Lower leg skin (tissue), 4 donors: Measurements from ENCODE around the gene GRM7. TPM values are rescaled to one million over a fixed set of nuclear protein-coding genes. Genes with fewer than 3 reads are reported as not detected.

ENCODE experiments used
- DNase-seq, 2 donors: peaks; one replicate each; pipeline ENCODE4 v3.0.0-alpha.2; 2019; ENCODE audit warnings: low spot score in 2 of 2
- H3K4me3 ChIP-seq: fragments of 200-600 bp; sonication (generic); 2 replicates; pipeline ENCODE4 v1.5.1; 2017; ENCODE audit warnings: mild to moderate bottlenecking, low read depth; ENCODE audit not compliant: poor library complexity, severe bottlenecking
- POLR2A ChIP-seq, 2 donors: fragments of 450-650 bp; IDR thresholded peaks; one replicate each; pipeline ENCODE4 v1.6.1; 2016 to 2017; ENCODE audit warnings: antibody characterized with exemption in 2 of 2, mild to moderate bottlenecking in 1 of 2, moderate library complexity in 1 of 2
- WGBS, 2 donors: methylation state at CpG; one replicate each; pipeline ENCODE4 v1.1.5; 2018; 5-methylcytosine and 5-hydroxymethylcytosine counted together
- intact Hi-C: fragments of 100-400 bp; cut with DNase I; formaldehyde crosslinking; loops from one replicate; pipeline ENCODE4 v1.15.0; 2023; ENCODE audit warnings: low total_unique reads
- total RNA-seq, 4 donors: library from RNA; depleted of rRNA; stranded (reverse); fragments of >200 nt; gene quantifications; one replicate each; pipeline ENCODE4 v1.1.0, GENCODE V29; 2016
- TF ChIP-seq, protein P1 (sequence below), 3 donors: fragments of 450-650 bp; IDR thresholded peaks; one replicate each; pipeline ENCODE4 v1.5.1; 2016; ENCODE audit warnings: antibody characterized with exemption in 3 of 3, mild to moderate bottlenecking in 3 of 3, moderate library complexity in 2 of 3

The GRM7 gene
- total RNA-seq, 4 donors from 2014 or later, result 0.32 TPM; not detected in 3

GRCh38 chr3:7203969-7204847 lies 343.3 kb downstream of the GRM7 start:
- intact Hi-C loops, result no loop called here
- WGBS, 2 donors, result 86 to 88% methylated on average over 5 of the region's 5 CpGs
- TF ChIP-seq POLR2A (IDR thresholded peaks at IDR 0.05), result no peak
- TF ChIP-seq, protein P1, sequence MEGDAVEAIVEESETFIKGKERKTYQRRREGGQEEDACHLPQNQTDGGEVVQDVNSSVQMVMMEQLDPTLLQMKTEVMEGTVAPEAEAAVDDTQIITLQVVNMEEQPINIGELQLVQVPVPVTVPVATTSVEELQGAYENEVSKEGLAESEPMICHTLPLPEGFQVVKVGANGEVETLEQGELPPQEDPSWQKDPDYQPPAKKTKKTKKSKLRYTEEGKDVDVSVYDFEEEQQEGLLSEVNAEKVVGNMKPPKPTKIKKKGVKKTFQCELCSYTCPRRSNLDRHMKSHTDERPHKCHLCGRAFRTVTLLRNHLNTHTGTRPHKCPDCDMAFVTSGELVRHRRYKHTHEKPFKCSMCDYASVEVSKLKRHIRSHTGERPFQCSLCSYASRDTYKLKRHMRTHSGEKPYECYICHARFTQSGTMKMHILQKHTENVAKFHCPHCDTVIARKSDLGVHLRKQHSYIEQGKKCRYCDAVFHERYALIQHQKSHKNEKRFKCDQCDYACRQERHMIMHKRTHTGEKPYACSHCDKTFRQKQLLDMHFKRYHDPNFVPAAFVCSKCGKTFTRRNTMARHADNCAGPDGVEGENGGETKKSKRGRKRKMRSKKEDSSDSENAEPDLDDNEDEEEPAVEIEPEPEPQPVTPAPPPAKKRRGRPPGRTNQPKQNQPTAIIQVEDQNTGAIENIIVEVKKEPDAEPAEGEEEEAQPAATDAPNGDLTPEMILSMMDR (IDR thresholded peaks at IDR 0.05), result no peak
- H3K4me3 ChIP-seq, result no peak overlapping the region
- DNase-seq, result no peak

- 41 to 54% methylated on average over 2 of the region's 2 CpGs for WGBS, 2 donors
- TF ChIP-seq POLR2A (IDR thresholded peaks at IDR 0.05), result no peak
- TF ChIP-seq, protein P1 (IDR thresholded peaks at IDR 0.05), result no peak
- no peak for DNase-seq
- no peak overlapping the region for H3K4me3 ChIP-seq
- intact Hi-C loops, result no loop called here
These were observed 343.9 kb downstream of the GRM7 start for GRCh38 chr3:7204848-7205156.

- TF ChIP-seq, protein P1 (IDR thresholded peaks at IDR 0.05), result no peak
- no peak for TF ChIP-seq POLR2A (IDR thresholded peaks at IDR 0.05)
- H3K4me3 ChIP-seq, result no peak overlapping the region
- WGBS, 2 donors, result 33 to 43% methylated on average over 4 of the region's 4 CpGs
- DNase-seq, result no peak
- intact Hi-C loops, result no loop called here
These were observed 344.6 kb downstream of the GRM7 start for GRCh38 chr3:7205535-7205934.

GRCh38 chr3:7205962-7206361 lies 345.0 kb downstream of the GRM7 start:
- DNase-seq, result no peak
- no peak overlapping the region for H3K4me3 ChIP-seq
- intact Hi-C loops, result no loop called here
- 58 to 64% methylated on average over 4 of the region's 4 CpGs for WGBS, 2 donors
- TF ChIP-seq, protein P1 (IDR thresholded peaks at IDR 0.05), result no peak

DNA sequence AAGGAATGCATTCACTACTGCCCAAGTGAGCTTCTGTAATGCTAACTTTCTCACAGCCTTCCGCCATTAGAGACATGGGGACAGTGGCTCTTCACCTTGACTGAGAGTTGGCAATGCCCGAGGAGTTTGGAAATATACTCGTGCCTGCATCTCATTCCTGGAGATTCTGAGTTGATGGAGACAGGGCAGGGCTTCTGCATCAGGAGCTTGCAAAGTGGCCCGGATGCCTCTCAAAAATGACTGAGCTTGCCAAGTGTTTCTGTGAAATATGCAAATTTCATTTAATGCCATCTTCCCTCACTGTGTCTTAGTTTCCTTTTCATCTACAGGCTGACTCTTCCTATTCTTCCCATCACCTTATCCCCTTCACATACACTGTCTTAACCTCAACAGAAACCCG lies 346.2 kb downstream of the GRM7 start:
- 78 to 80% methylated on average over 5 of the region's 5 CpGs for WGBS, 2 donors
- no peak overlapping the region for H3K4me3 ChIP-seq
- no peak for DNase-seq
- intact Hi-C loops, result no loop called here
- no peak for TF ChIP-seq POLR2A (IDR thresholded peaks at IDR 0.05)
- TF ChIP-seq, protein P1 (IDR thresholded peaks at IDR 0.05), result no peak

DNA sequence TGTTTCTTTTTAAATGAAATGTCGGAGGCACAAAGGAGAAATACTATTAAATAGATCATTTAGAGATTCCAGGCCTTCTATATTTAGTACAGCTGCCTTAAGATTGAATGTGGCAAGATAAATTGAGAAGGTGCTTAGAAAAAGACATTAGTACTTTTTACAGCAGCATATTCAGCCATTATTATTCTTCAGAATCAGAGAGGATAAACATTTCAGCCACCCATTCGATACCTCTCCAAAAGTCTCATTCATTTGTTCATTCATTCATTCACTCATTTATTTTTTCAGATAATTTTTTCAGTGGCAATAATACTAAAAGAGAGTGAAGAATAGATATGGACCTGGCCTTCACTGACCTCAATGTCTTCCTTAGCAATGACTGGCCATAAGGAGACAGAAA lies 347.0 kb downstream of the GRM7 start:
- no peak overlapping the region for H3K4me3 ChIP-seq
- DNase-seq, result no peak
- TF ChIP-seq, protein P1 (IDR thresholded peaks at IDR 0.05), result no peak
- no peak for TF ChIP-seq POLR2A (IDR thresholded peaks at IDR 0.05)
- WGBS, 2 donors, result 78 to 83% methylated on average over 2 of the region's 2 CpGs
- intact Hi-C loops, result no loop called here
